Fibroblast of mammary gland (primary cell): Measurements from ENCODE around the gene RPTOR.

Experiments
- DNase-seq: peaks from one replicate; pipeline ENCODE4 v3.0.0-alpha.2; 2010; ENCODE audit warnings: low read depth
- H3K4me3 ChIP-seq: 2 replicates; pipeline ENCODE4 v1.5.1; 2011; ENCODE audit warnings: low read depth, mild to moderate bottlenecking, low read length, moderate library complexity; ENCODE audit not compliant: control insufficient read depth
- TF ChIP-seq, protein P1 (sequence below): conservative IDR thresholded peaks from 2 replicates; pipeline ENCODE4 v1.5.1; 2011; ENCODE audit warnings: low read depth, low read length, inconsistent platforms; ENCODE audit not compliant: control insufficient read depth, insufficient read depth

Gene RPTOR

GRCh38 chr17:80992948-80993624 lies 448.4 kb downstream of the RPTOR start:
- DNase-seq = no peak
- TF ChIP-seq, protein P1, sequence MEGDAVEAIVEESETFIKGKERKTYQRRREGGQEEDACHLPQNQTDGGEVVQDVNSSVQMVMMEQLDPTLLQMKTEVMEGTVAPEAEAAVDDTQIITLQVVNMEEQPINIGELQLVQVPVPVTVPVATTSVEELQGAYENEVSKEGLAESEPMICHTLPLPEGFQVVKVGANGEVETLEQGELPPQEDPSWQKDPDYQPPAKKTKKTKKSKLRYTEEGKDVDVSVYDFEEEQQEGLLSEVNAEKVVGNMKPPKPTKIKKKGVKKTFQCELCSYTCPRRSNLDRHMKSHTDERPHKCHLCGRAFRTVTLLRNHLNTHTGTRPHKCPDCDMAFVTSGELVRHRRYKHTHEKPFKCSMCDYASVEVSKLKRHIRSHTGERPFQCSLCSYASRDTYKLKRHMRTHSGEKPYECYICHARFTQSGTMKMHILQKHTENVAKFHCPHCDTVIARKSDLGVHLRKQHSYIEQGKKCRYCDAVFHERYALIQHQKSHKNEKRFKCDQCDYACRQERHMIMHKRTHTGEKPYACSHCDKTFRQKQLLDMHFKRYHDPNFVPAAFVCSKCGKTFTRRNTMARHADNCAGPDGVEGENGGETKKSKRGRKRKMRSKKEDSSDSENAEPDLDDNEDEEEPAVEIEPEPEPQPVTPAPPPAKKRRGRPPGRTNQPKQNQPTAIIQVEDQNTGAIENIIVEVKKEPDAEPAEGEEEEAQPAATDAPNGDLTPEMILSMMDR = no peak
- H3K4me3 ChIP-seq = peak overlapping the region; percentile 62

DNA sequence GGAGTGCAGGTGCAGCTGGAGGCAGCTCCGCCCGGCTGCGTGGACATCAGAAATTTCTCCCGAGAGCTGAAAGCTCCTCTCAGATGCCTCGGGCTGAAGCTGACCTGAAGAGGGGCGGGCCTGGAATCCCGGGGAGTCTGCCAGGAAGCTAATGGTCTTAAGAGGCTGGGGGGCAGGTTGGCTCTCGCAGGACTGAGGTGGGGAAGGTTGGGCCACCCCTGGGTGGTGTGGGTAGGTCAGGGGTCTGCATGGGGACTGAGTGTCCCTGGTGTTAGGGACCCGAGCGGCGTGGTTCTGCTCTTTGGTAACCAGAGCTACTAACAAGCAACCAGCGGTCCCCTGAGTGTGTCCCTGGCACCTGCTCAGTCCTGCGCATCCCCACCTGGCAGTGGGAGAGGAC lies 450.5 kb downstream of the RPTOR start:
- DNase-seq = no peak
- TF ChIP-seq, protein P1 = no peak
- H3K4me3 ChIP-seq = no peak overlapping the region

DNA sequence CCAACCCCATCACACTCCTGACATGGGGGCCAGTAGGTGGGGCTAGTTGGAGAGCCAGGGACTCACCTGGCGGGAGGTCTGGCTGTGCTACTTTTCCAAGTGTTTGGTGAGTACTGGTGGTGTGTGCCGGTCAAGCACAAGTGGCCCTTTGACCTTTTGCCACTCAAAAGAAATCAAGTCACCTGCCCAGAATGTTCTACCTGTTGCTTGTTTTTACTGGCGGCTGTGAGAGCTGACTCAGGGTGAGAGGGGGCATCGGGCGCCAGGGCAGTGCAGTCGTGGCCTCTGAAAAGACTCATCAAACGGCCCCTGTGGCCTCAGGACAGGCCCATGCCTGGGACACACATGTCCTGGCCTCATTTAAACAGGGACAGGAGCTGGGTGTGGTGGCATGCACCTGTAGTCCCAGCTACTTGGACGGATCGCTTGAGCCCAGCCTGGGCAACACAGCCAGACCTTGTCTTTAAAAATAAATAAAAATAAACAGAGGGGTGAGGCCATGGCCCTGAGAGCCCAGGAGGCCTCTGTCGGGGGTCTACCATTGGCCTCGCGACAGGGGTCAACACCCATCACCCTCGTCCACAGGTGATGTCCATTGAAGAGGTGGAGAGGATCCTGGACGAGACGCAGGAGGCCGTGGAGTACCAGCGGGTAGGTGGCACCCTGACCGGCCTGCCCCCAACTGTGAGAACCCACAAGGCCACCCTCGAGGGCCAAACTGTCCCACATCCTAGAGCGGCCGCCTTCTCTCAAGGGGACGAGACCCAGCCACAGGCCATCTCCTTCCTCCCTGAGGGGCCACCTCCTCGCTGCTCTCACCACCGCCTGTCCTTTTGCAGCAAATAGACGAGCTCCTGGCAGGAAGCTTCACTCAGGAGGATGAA lies 452.0 kb downstream of the RPTOR start:
- H3K4me3 ChIP-seq = no peak overlapping the region
- TF ChIP-seq, protein P1 = no peak
- no peak for DNase-seq

DNA sequence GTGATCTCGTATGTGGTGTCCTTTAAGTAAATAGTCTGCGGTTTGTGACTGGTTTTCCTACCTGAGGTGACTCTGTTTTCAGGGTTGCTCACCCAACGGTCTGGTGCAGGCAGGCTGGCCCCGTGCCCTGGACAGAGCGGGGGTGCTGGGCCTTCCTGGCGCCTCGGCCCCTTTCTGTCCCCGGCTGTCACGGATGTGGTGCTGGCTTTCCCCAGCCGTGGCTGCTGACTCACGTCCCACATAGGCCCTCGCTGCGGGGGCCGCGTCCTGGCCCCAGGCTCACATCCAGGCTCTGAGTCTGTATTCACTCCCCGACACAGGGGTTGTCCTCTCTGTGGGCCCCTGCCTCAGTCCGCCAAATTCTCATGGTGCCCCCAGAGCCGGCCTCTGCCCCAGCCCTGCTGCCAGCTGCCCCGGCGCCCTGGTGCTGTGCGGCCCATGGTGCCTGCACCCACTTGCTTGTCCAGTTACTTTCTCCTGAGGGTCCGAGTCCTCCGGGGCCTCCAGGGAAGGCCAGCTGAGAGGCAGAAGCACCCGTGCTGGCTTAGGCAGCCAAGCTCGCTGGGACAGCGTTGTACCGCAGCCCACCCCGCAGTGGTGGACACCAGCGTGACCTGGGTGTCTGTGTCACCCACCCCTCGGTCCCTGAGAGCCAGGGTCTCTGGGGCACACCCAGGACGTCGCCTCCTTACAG lies 452.9 kb downstream of the RPTOR start:
- TF ChIP-seq, protein P1 = no peak
- no peak overlapping the region for H3K4me3 ChIP-seq
- no peak for DNase-seq

GRCh38 chr17:80998118-80998747 lies 453.6 kb downstream of the RPTOR start:
- no peak overlapping the region for H3K4me3 ChIP-seq
- TF ChIP-seq, protein P1 = no peak
- DNase-seq = no peak
